Hematopoietic multipotent progenitor cell (in vitro differentiated cells): ENCODE measurements around the gene ITGB6. TPM values are rescaled to one million over a fixed set of nuclear protein-coding genes. Genes with fewer than 3 reads are reported as not detected.

Experiments
- DNase-seq, 3 donors: peaks; one replicate each; pipeline ENCODE4 v3.0.0-alpha.2; 2011 to 2015; ENCODE audit warnings: low read depth in 2 of 3, low spot score in 2 of 3
- total RNA-seq: library from RNA; depleted of rRNA; stranded (reverse); fragments of >200 nt; gene quantifications from one replicate; pipeline ENCODE4 v1.2.3, GENCODE V29; 2012

Gene ITGB6
- total RNA-seq, 1 donor, result not detected

GRCh38 chr2:160222546-160223283 lies 22.6 kb upstream of the ITGB6 start:
- DNase-seq, result no peak

DNA sequence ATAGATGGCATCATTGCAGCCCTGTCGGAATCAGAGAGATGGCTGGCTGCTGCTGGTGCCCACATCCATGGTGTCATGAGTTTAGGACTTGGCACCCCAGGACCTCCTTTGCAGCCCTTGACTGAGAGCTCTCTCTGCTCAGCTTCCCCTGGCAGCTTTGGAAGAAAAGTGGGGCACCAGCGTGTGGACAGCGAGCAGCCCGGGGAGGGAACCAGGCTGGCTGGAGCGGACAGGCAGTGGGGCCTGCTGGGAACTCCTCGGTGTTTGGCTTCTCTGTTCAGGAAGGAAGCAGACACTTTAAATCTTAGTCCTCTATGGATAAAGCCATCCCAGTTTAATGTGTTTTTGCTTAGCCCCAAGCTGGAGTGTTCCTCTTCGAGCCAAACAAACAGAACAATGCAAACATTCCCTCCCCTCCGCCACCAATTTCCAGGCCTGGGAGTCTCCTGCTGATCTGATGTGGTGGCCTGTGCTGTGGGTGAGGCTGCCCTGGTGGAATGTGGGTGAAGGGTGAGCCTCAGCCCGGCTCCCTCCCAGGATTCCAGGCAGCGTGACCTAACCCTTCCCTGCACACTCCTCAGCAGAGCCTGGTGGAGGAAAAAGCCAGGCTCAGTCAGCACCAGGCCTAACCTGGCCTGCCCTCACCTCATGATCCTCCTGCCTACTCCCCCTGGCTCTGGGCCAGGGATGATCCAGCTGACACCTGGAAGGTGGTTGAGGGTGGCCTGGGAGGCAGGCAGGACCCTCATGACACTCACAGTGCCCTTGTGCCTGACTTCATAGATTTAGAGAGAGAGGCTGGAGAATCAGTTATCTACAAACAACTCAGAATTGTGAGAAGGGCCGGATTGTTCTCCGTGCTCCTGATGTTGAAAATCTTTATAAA lies 21.6 kb upstream of the ITGB6 start:
- no peak for DNase-seq

DNA sequence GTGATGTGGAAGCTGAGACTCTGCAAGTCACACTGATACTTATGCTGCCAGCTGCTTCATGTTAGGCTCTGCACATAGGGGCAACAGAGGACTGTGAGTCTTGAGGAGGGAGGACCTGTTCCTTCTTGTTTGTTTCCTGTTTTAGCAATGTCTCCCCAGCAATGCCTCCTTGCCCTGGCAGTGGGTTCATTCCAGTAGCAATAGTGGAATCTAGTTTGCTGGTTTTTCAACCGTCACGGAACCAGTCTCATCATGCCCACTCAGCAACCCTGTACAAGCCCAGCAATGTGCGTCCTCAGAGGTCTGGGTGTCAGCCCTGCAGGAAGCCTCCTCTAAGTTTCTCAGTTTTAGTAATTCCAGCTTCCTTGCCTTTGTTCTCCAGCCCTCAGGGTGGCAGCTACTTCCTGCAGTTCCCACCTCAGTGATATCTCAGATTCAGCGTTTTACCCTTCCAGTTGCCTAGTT lies 20.5 kb upstream of the ITGB6 start:
- no peak for DNase-seq

DNA sequence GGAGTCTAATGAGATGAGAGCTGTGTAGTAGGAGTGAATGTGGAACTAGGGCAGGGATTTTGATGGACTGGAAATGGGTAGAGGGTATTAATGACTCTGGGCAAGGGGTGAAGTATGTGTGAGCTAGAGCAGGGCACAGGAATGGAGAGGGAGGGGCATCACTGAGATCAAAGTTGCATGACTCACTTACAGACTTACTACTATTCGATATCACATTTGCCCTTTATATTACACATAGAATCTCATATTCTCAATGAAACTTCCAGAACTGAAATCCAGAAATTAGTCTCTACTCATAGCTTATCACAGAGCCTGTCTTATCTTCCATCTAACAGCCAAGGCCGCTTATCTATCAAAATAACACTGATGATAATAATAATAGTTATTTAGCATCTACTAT lies 20.0 kb upstream of the ITGB6 start:
- DNase-seq, result no peak

- peak in 1 of 3 donors; percentile 11 for DNase-seq
These were observed 14.7 kb upstream of the ITGB6 start for GRCh38 chr2:160214461-160215445.

GRCh38 chr2:160213511-160213910 lies 13.4 kb upstream of the ITGB6 start:
- no peak for DNase-seq

GRCh38 chr2:160210599-160211138 lies 10.6 kb upstream of the ITGB6 start:
- DNase-seq, result peak; percentile 22 to 91 (median 84)

GRCh38 chr2:160209516-160209856 lies 9.4 kb upstream of the ITGB6 start:
- no peak for DNase-seq

DNA sequence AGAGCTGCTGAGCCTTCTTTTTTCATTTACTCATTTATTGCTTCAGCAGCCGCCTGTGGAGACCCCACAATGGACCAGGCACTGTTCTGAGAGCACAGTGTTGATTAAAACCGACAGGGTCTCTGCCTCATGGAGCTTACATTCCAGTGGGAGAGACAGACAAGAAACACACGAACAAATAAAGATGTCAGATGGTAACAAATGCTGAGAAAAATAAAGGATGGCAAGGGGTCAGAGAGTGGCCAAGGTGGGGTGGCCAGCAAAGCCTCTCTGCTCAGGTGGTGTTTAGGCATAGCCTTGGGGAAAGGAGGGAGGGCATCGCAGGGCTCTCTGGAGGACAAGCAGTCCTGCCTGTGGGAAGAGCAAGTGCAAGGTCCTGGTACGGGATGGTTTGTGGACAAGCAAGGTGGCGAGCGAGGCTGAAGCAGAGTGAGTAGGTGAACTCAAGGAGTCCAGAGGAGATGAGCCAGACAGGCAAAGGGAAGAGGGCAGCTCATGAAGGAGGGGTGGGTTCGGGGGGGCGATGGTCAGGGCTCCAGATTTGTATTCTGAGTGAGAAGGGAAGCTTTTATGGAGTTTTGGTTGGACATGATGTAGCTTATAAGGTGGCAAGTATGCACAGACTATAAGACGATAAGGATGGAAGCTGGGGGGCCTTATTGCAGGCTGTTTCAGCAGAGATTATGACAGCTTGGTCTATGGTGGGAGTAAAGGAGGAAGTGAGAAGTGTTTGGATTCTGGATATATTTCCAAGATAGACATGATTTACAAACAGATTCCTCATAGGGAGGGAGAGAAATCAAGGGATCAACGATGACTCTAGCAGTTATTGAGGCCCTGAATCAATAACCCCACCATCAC lies 8.8 kb upstream of the ITGB6 start:
- DNase-seq, result no peak

DNA sequence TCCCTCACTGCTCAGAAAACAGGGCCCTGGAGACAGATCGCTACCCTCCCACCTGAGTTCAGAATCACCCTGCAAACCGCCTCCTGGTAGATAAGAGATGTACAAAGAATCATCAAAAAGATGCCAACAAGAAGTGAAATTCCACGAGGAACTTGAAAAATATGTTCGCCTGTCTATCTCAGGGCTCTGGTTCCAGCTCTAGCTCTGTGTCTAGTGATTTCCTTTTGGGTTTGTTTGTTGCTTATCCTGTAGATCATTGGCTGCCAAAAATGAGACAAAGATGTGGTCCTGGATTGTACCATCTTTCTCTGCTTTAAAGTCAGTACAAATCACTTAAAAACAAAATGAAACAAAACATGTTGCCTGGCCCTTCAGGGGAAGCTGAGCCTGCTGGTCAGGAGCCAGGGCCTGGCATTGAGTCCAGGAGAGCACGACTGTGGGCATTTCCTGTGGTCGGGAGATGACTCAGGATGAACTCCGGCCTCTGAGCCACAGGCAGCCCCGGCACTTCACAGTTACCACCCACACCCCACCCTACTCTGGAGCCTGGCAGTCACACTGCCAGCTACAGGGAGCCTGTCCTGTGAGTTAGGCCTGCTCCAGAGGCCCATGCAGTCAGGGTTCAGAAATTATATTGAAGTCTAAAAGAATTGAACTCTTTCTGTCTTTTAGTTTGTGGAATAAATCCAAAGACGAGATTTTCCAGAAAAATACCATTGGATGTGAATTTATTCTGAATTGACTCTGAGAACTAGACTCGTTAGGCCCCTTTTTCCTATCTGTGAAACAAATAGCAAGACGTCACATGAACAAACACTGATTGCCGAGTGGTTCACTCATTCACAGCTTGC lies 8.0 kb upstream of the ITGB6 start:
- DNase-seq, result peak in 2 of 3 donors; percentile 18 to 19

GRCh38 chr2:160207271-160207670 lies 7.2 kb upstream of the ITGB6 start:
- no peak for DNase-seq

DNA sequence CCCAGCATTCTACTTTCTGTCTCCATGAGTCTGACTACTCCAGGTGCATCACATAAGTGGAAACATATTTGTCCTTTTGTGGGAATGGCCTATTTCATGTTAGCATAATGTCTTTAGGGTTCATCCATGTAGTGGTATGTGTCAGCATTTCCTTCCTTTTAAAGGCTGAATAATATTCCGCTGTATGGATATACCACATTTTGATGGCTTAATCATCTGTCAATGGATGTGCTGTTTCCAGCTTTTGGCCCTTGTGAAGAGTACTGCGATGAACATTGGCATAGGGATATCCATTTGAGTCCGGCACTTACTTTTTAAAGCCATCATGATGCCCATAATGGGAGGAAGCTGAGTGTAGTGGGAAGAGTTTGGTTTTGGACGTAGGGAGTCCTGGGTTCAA lies 6.4 kb upstream of the ITGB6 start:
- DNase-seq, result no peak

GRCh38 chr2:160205505-160205904 lies 5.4 kb upstream of the ITGB6 start:
- no peak for DNase-seq

DNA sequence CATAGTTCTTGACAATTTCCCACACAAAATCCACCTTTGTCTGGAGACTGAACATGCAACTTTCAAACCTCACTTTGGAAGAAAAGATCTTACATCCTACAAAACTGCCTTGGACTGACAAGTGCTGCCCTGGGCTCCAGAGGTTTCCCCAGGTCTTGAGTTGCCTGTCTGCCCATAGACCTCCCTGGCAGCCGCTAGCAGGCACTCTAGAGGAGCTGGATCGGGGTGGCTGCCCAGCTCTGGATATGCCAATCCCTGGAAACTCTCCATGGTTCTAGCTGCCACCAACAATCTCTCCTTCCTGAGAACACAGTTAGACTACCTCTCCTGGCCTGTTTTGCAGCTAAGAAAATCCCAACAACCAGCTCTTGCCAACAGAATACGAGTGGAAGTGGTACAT lies 3.4 kb upstream of the ITGB6 start:
- DNase-seq, result no peak

GRCh38 chr2:160203007-160203406 lies 2.9 kb upstream of the ITGB6 start:
- DNase-seq, result no peak

- no peak for DNase-seq
These were observed 1.9 kb upstream of the ITGB6 start for GRCh38 chr2:160201849-160202539.

DNA sequence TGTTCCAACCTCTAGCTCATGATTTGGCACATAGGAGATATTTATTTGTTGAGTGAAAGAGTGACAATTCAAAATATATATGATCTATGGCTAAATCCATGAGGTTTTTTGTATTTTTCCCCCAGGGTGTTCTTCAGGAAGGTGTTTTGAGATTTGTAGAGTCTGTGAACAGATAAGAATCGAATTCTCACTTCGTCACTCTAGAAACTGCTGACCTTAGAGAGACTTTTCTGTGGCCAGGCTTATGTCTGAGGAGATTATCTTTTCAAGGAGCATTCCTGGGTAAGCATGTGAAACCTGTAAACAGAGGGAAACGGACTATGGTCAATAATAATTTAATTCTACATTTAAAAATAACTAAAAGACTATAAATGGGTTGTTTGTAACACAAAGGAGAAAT lies 849 bp upstream of the ITGB6 start:
- no peak for DNase-seq

- no peak for DNase-seq
These were observed 1.0 kb downstream of the ITGB6 start for GRCh38 chr2:160199053-160199452.
